ENCODE results near the gene ICA1L.
"Not testable (repeated sequence)": the region's sequence is repeated elsewhere in the genome, so short reads cannot be mapped to it uniquely, and the experiment has no call there.

ICA1L gene

DNA sequence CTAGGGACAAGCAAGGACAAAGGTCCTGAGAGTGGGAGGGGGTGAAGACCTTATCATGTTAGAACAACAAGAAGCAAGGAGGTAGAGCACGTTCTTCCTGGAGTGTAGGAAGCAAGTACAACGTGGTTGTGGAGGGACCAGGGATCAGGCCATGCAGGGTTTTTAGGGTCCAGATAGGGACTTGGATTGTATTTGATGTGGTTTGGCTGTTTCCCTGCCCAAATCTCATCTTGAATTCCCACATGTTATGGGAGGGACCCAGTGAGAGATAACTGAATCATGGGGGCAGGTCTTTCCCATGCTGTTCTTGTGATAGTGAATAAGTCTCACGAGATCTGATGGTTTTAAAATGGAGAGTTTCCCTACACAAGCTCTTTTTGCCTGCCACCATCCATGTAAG is 53.2 kb downstream of the ICA1L start:
- H3K4me3 ChIP-seq (ENCODE audit: low read depth, low read length): no peak overlapping the region
- TF ChIP-seq, protein P1, sequence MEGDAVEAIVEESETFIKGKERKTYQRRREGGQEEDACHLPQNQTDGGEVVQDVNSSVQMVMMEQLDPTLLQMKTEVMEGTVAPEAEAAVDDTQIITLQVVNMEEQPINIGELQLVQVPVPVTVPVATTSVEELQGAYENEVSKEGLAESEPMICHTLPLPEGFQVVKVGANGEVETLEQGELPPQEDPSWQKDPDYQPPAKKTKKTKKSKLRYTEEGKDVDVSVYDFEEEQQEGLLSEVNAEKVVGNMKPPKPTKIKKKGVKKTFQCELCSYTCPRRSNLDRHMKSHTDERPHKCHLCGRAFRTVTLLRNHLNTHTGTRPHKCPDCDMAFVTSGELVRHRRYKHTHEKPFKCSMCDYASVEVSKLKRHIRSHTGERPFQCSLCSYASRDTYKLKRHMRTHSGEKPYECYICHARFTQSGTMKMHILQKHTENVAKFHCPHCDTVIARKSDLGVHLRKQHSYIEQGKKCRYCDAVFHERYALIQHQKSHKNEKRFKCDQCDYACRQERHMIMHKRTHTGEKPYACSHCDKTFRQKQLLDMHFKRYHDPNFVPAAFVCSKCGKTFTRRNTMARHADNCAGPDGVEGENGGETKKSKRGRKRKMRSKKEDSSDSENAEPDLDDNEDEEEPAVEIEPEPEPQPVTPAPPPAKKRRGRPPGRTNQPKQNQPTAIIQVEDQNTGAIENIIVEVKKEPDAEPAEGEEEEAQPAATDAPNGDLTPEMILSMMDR (IDR thresholded peaks at IDR 0.05; ENCODE audit: insufficient read depth, low read depth, low read length, missing control alignments): no peak
- no peak for DNase-seq (ENCODE audit: low read depth)

DNA sequence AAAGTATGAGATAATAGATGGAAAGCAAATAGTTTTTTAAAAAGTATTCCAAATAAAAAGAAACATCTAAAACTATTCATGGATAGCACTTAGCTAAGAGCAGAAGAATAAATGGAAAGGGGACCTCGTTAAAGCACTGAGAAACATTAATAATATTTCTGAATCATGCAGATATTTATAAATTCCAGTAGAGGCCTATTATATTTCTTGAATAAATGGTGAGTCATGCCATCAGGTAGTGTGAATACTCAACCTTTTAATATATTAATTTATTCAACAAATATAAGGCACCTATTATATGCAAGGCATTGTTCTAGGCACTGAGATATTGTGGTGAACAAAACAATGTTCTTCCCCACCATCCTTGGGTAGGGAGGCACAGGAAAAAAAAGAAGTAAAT is 53.8 kb downstream of the ICA1L start:
- DNase-seq (ENCODE audit: low read depth): no peak
- TF ChIP-seq, protein P1 (IDR thresholded peaks at IDR 0.05; ENCODE audit: insufficient read depth, low read depth, low read length, missing control alignments): no peak
- H3K4me3 ChIP-seq (ENCODE audit: low read depth, low read length): no peak overlapping the region

DNA sequence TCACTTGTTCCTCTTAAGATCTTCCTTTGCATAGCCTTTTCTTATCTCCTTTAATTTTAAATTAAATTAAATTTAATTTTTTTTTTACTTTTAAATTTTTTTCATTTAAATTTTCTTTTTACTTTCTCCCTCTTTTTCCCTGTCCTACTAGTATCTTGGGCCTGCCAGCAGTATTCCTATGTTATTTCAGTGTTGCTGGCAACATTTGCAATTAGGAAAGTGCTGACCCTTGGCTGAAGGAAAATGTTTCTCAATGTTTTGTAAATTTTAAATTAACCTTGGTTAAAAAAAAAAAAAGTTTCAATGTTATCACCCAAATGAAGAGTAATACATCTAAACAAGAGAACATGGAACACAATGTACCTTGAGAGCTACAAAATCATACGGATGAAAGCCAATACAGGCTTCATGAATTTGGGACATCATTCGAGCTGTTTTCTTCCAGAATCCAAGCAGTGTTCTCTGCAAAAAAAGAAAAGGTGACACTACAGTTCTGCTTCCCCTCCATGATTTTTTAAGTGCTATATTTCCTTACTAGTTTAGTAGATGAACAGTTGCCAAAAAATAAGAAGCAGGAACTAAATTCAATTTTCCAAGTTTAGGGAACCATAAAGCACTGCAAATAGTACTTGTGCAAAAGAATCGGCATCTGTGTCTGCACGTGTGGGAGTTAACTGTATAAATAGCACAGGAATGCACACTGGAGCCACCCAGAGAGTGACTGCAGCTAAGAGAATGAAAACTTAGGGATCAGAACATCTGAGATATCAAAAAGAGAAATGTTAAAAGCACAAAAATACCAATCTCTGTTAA is 55.8 kb downstream of the ICA1L start:
- no peak overlapping the region for H3K4me3 ChIP-seq (ENCODE audit: low read depth, low read length)
- TF ChIP-seq, protein P1 (IDR thresholded peaks at IDR 0.05; ENCODE audit: insufficient read depth, low read depth, low read length, missing control alignments): no peak
- DNase-seq (ENCODE audit: low read depth): no peak

DNA sequence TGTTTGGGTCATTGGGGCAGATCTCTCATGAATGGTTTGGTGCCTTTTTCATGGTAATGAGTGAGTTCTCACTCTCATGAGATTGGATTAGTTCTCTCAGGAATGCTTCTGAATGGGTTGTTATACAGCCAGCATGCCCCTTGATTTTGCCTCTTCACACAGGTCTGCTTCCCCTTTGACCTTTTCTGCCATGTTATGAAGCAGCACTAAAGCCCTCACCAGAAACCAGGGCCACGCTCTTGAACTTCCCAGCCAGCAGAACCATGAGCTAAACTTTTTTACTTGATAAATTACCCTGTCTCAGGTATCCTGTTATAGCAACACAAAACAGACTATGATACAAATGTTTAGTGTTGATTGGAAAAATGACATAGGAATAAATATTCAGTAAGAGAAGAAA is 57.3 kb downstream of the ICA1L start:
- H3K4me3 ChIP-seq (ENCODE audit: low read depth, low read length): no peak overlapping the region
- TF ChIP-seq, protein P1 (IDR thresholded peaks at IDR 0.05; ENCODE audit: insufficient read depth, low read depth, low read length, missing control alignments): no peak
- no peak for DNase-seq (ENCODE audit: low read depth)

DNA sequence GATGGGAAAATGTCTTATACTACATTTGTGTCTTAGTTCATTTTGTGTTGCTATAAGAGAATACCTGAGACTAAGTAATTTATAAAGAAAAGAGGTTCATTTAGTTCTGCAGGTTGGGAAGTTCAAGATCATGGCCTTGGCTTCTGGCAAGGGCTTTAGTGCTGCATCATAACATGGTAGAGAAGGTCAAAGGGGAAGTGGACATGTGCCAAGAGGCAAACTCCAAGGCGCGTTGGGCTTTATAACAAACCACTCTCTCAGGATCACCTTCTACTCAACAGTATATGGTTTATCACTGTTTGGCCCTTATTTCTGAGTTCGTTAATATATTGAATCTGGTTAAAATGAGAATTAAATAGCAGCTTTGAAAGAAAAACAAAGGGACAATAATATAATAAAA is 58.2 kb downstream of the ICA1L start:
- DNase-seq (ENCODE audit: low read depth): no peak
- TF ChIP-seq, protein P1 (IDR thresholded peaks at IDR 0.05; ENCODE audit: insufficient read depth, low read depth, low read length, missing control alignments): no peak
- no peak overlapping the region for H3K4me3 ChIP-seq (ENCODE audit: low read depth, low read length)

DNA sequence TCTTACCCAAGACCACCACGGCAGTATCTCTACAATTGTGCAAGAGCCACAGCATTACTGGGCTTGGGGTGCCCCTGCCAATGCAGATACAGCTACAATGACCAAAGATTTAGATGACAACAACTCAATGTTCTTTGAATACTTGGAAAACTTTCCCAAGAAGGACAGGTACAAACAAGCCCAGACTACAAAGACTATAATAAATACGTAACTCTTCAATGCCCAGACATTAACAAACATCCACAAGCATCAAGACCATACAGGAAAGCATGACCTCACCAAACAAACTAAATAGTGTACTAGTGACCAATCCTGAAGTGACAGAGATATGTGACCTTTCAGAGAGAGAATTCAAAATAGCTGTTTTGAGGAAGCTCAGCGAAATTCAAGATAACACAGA is 62.8 kb downstream of the ICA1L start:
- TF ChIP-seq, protein P1 (IDR thresholded peaks at IDR 0.05; ENCODE audit: insufficient read depth, low read depth, low read length, missing control alignments): no peak
- DNase-seq (ENCODE audit: low read depth): no peak
- H3K4me3 ChIP-seq (ENCODE audit: low read depth, low read length): no peak overlapping the region

DNA sequence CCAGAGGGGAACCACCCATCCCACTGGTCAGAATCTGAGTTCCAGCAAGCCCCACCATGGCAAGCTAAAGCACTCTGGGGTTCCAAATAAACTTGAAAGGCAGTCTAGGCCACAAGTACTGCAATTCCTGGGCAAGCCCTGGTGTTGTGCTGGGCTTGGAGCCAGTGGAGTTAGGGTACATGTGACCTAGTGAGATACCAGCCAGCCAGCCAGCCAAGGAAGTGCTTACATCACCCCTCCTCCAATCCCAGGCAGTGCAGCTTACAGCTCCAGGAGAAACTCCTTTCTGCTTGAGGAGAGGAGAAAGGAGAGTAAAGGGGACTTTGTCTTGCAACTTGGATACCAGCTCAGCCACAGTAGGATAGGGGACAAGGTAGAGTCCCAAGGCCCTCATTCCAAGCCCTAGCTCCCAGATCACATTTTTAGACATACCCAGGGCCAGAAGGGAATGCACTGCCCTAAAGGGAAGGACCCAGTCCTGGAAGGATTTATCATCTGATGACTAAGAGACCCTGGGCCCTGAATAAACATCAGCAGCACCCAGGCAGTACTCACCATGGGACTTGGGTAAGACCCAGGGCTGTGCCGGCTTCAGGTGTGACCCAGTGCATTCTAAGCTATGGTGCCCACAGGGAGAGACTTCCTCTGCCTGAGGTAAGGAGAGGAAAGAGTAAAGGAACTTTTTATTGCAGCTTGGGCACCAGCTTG is 64.0 kb downstream of the ICA1L start:
- H3K4me3 ChIP-seq (ENCODE audit: low read depth, low read length); DNase-seq (ENCODE audit: low read depth): not testable (repeated sequence)

DNA sequence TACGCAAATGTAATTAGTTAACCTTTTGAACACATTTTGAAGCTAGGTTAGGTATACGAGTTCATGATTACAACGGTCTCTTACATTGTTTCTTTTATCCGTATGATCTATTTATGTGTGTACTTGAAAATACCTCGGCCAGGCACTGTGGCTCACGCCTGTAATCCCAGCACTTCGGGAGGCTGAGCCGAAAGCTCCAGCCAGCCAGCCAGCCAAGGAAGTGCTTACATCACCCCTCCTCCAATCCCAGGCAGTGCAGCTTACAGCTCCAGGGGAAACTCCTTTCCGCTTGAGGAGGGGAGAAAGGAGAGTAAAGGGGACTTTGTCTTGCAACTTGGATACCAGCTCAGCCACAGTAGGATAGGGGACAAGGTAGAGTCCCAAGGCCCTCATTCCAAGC is 65.7 kb downstream of the ICA1L start:
- DNase-seq (ENCODE audit: low read depth); H3K4me3 ChIP-seq (ENCODE audit: low read depth, low read length): not testable (repeated sequence)

Measured in GM12865 (cell line).